Measurements from ENCODE around the gene AGMO. TPM values are rescaled to one million over a fixed set of nuclear protein-coding genes. Genes with fewer than 3 reads are reported as not detected.

AGMO gene
- total RNA-seq, 1 donor from 2014 or later, result 0.20 TPM

DNA sequence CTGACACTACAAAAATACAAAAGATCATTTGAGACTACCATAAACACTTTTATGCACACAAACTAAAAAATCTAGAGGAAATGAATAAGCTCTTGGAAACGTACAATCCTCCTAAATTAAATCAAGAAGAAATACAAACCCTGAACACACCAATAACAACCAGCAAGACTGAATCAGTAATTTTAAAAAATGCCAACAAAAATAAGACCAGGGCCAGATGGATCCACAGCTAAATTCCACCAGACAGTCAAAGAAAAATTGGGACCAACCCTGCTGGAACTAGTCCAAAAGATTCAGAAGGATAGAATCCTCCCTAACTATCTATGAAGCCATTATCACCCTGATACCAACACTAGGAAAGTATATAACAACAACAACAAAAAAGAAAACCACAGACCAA, 277.4 kb downstream of the AGMO start:
- intact Hi-C loops (cut with DNase I), result no loop called here
- no peaks in the 10 kb centered on the region for H3K27me3 ChIP-seq
- H3K4me3 ChIP-seq, result no peak overlapping the region
- TF ChIP-seq, protein P1, sequence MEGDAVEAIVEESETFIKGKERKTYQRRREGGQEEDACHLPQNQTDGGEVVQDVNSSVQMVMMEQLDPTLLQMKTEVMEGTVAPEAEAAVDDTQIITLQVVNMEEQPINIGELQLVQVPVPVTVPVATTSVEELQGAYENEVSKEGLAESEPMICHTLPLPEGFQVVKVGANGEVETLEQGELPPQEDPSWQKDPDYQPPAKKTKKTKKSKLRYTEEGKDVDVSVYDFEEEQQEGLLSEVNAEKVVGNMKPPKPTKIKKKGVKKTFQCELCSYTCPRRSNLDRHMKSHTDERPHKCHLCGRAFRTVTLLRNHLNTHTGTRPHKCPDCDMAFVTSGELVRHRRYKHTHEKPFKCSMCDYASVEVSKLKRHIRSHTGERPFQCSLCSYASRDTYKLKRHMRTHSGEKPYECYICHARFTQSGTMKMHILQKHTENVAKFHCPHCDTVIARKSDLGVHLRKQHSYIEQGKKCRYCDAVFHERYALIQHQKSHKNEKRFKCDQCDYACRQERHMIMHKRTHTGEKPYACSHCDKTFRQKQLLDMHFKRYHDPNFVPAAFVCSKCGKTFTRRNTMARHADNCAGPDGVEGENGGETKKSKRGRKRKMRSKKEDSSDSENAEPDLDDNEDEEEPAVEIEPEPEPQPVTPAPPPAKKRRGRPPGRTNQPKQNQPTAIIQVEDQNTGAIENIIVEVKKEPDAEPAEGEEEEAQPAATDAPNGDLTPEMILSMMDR (IDR thresholded peaks at IDR 0.05), result no peak
- DNase-seq (no peak), ATAC-seq (no peak)
- no peaks in the 10 kb centered on the region for H3K4me1 ChIP-seq
- peaks cover 12% of the 10 kb centered on the region for H3K9me3 ChIP-seq
- no peaks in the 10 kb centered on the region for H3K36me3 ChIP-seq
- no peak overlapping the region for H3K27ac ChIP-seq

DNA sequence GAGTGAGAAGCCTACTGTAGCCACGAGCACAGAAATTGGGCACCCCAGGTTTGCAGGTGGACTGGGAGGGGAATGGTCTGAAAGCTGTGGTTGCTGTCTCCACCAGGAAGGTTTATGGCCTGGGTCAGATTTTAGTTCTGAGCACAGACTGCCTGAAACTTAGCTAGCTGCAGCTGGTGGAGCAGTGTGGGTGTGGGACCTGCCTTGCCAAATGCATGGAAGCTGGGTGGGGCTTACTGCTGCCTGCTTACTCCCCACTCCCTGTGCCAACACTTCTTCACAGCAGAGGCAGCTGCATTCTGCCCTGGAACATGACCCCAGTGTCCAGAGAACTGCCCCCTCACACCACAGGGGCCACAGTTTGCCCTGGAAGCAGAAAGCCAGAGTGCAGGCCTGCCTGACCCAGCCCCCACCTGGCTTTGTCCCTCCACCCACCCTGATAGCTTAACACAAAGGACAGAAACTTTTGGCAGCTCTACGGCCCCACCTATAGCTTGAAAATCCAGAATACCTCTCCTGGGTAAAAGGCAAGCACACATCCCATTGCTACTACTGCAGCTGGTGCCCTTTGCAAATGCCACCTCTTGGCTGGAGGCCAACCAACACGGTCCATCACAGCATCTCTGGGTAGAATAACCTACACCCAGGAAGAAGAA, 281.6 kb downstream of the AGMO start:
- intact Hi-C loops (cut with DNase I), result no loop called here
- TF ChIP-seq, protein P1 (IDR thresholded peaks at IDR 0.05), result no peak
- ATAC-seq, result no peak
- no peaks in the 10 kb centered on the region for H3K36me3 ChIP-seq
- no peak overlapping the region for H3K27ac ChIP-seq
- no peak for DNase-seq
- no peaks in the 10 kb centered on the region for H3K27me3 ChIP-seq
- peaks cover 12% of the 10 kb centered on the region for H3K9me3 ChIP-seq
- no peak overlapping the region for H3K4me3 ChIP-seq
- H3K4me1 ChIP-seq, result no peaks in the 10 kb centered on the region

DNA sequence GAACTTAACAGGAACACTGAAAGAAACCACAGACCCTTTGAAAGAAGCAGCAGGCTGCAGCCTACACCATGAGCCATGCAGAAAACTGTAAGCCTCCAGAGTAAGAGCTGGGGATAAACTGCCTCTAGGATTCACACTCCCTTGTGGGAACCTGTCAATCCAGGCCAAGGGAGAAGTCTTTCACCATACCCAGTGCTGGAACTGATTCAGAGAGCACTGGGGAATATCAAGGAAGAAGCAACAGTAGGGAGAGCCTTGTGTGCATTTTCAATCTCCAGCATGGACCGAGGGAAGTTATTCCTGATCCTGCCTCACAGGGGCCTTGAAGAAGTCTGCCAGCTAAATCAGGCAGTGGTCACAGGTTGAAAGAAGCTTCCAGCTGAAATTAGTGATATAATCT, 282.2 kb downstream of the AGMO start:
- Histone ChIP-seq H3K9me3 (peaks cover 12% of the 10 kb centered on the region), H3K4me1 (no peaks in the 10 kb centered on the region), H3K4me3 (no peak overlapping the region), H3K27ac (no peak overlapping the region), H3K27me3 (no peaks in the 10 kb centered on the region), H3K36me3 (no peaks in the 10 kb centered on the region)
- DNase-seq (no peak), ATAC-seq (no peak)
- TF ChIP-seq, protein P1 (IDR thresholded peaks at IDR 0.05), result no peak
- intact Hi-C loops (cut with DNase I), result no loop called here

DNA sequence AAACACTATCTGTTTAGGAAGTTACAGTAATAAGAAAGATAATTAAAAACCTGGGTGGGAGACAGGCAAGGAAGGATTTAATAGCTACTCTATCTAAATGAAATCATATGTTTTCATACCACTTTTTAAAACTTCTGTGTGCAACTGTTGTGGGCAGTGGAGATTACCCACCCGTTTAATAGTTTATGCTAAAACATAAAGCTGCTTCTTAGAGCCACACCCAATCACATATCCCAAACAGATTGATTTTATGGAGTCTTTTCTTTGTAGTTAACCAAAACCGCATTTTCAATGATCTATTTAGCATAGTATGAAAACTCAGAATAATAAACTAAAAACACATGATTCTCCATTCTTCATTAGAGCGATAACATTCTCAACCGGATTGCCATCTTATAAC, 304.1 kb downstream of the AGMO start:
- intact Hi-C loops (cut with DNase I), result no loop called here
- no peak overlapping the region for H3K27ac ChIP-seq
- ATAC-seq, result no peak
- TF ChIP-seq, protein P1 (IDR thresholded peaks at IDR 0.05), result no peak
- H3K27me3 ChIP-seq, result no peaks in the 10 kb centered on the region
- H3K9me3 ChIP-seq, result no peaks in the 10 kb centered on the region
- DNase-seq, result no peak
- no peak overlapping the region for H3K4me3 ChIP-seq
- H3K36me3 ChIP-seq, result no peaks in the 10 kb centered on the region
- H3K4me1 ChIP-seq, result no peaks in the 10 kb centered on the region

DNA sequence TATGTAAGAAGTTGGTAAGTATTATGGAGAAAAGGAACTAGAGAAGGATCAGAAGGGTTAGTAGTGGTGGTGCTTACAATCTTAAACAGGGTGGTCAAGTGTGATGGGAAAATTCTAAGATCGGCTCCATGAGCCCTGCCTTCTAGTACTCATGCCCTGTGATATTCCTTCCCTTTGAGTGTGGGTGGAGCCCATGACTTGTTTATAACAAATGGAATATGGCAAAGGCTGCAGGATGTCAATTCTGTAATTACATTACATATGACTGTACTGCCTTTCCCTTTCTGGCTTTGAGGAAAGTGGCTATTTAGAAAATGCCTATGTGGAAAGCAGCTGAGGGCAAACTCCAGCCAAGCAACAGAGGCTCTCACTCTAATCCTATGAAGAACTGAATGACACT, 309.6 kb downstream of the AGMO start:
- TF ChIP-seq, protein P1 (IDR thresholded peaks at IDR 0.05), result no peak
- Histone ChIP-seq H3K9me3 (no peaks in the 10 kb centered on the region), H3K4me3 (no peak overlapping the region), H3K36me3 (no peaks in the 10 kb centered on the region), H3K27me3 (no peaks in the 10 kb centered on the region), H3K27ac (no peak overlapping the region), H3K4me1 (no peaks in the 10 kb centered on the region)
- no peak for DNase-seq
- ATAC-seq, result no peak
- intact Hi-C loops (cut with DNase I), result no loop called here

DNA sequence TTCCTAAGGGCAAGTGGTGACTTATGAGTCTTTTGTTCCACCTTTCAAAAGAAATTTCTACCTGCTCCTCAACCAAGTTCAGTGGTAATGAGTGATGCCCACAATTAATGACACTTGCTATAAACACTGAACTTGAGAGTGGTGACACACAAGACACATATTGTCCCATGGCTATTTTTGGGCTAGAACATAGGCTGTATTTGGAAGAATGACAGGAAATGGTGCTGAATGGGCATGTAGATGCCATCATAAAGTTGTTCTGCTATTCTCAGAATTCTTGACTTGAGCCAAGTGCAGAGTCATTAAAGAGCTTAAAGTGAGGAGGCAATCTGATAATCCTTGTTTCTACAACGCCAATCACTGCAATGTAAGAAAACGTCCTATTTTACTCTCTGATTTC, 313.3 kb downstream of the AGMO start:
- no peak overlapping the region for H3K4me3 ChIP-seq
- H3K36me3 ChIP-seq, result no peaks in the 10 kb centered on the region
- H3K27me3 ChIP-seq, result no peaks in the 10 kb centered on the region
- H3K9me3 ChIP-seq, result no peaks in the 10 kb centered on the region
- intact Hi-C loops (cut with DNase I), result no loop called here
- TF ChIP-seq, protein P1 (IDR thresholded peaks at IDR 0.05), result no peak
- DNase-seq (no peak), ATAC-seq (no peak)
- no peaks in the 10 kb centered on the region for H3K4me1 ChIP-seq
- H3K27ac ChIP-seq, result no peak overlapping the region
